ENCODE data around the gene CCDC63.

GRCh38 chr12:110916295-110916875 lies 69.6 kb downstream of the CCDC63 start:
- TF ChIP-seq CTCF (conservative IDR thresholded peaks at IDR 0.05) (no peak), ZFX (IDR thresholded peaks at IDR 0.05) (no peak)

All from C4-2B (cell line).